Lower leg skin (tissue), 3 donors: ENCODE measurements around the gene PTPN20.

Source experiments
- CTCF ChIP-seq, 3 donors: fragments of 450-650 bp; IDR thresholded peaks; one replicate each; pipeline ENCODE4 v1.5.1; 2016; ENCODE audit warnings: antibody characterized with exemption in 3 of 3, mild to moderate bottlenecking in 3 of 3, moderate library complexity in 2 of 3
- POLR2A ChIP-seq, 2 donors: fragments of 450-650 bp; IDR thresholded peaks; one replicate each; pipeline ENCODE4 v1.6.1; 2016 to 2017; ENCODE audit warnings: antibody characterized with exemption in 2 of 2, mild to moderate bottlenecking in 1 of 2, moderate library complexity in 1 of 2

DNA sequence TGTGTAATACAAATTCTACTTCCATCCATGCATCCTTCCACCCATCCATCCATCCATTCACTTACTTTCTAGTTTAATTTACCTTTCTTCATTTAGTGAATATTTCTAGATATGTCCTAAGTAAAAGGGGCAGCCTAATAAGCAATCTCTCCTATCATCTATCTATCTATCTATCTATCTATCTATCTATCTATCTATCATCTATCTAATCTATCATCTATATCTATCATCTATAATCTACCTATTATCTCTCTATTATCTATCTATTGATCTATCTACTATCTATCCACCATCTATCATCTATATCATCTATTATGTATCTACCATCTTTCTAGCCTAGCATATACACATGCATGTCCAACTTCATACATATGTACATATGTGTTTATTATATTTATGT is 104.2 kb downstream of the PTPN20 start:
- TF ChIP-seq CTCF (IDR thresholded peaks at IDR 0.05), result no peak
- no peak for TF ChIP-seq POLR2A (IDR thresholded peaks at IDR 0.05)
